GM12891 (cell line): ENCODE data around the gene GALNT3.

Source experiments
- DNase-seq: peaks from one replicate; pipeline ENCODE4 v3.0.0; 2011; ENCODE audit warnings: low spot score; ENCODE audit not compliant: insufficient read length
- FAIRE-seq: peaks from 2 replicates; lab custom pipeline; 2011; peaks lifted over from hg19 to GRCh38; lab: Jason Lieb, UNC
- PAX5 ChIP-seq: IDR thresholded peaks from 2 replicates; pipeline ENCODE4 v1.6.1; 2011; ENCODE audit warnings: low read length, moderate library complexity, mild to moderate bottlenecking; ENCODE audit not compliant: insufficient read depth, severe bottlenecking
- POLR2A ChIP-seq: IDR thresholded peaks from 2 replicates; pipeline ENCODE4 v1.6.1; 2011; ENCODE audit warnings: low read depth, low read length, control low read depth
- POLR2AphosphoS5 ChIP-seq: IDR thresholded peaks from 2 replicates; pipeline ENCODE4 v1.6.1; 2011; ENCODE audit warnings: low read depth, low read length, control low read depth
- POU2F2 ChIP-seq: IDR thresholded peaks from 2 replicates; pipeline ENCODE4 v1.6.1; 2011; ENCODE audit warnings: low read depth, mild to moderate bottlenecking, control low read depth, low read length, moderate library complexity
- SPI1 ChIP-seq: IDR thresholded peaks from 2 replicates; pipeline ENCODE4 v1.6.1; 2011; ENCODE audit warnings: low read depth, low read length, control low read depth
- TAF1 ChIP-seq: IDR thresholded peaks from 2 replicates; pipeline ENCODE4 v1.6.1; 2011; ENCODE audit warnings: low read depth, low read length, control low read depth

Gene GALNT3

GRCh38 chr2:165778653-165779451, 15.2 kb downstream of the GALNT3 start:
- FAIRE-seq (no peak), DNase-seq (no peak)
- TF ChIP-seq TAF1 (no peak), SPI1 (no peak), POLR2AphosphoS5 (no peak), POU2F2 (no peak), POLR2A (no peak), PAX5 (no peak)

- DNase-seq (no peak), FAIRE-seq (no peak)
- TF ChIP-seq TAF1 = no peak
- no peak for TF ChIP-seq POLR2AphosphoS5
- no peak for TF ChIP-seq SPI1
- no peak for TF ChIP-seq POU2F2
- TF ChIP-seq POLR2A = no peak
- no peak for TF ChIP-seq PAX5
These were observed 15.9 kb downstream of the GALNT3 start for GRCh38 chr2:165778187-165778556.

- DNase-seq = no peak
- FAIRE-seq = no peak
- TF ChIP-seq POU2F2 = no peak
- no peak for TF ChIP-seq POLR2AphosphoS5
- no peak for TF ChIP-seq POLR2A
- TF ChIP-seq PAX5 = no peak
- TF ChIP-seq SPI1 = no peak
- no peak for TF ChIP-seq TAF1
These were observed 16.4 kb downstream of the GALNT3 start for GRCh38 chr2:165777522-165778186.

- DNase-seq (no peak), FAIRE-seq (no peak)
- TF ChIP-seq TAF1 = no peak
- no peak for TF ChIP-seq POLR2AphosphoS5
- TF ChIP-seq POLR2A = no peak
- TF ChIP-seq PAX5 = no peak
- no peak for TF ChIP-seq POU2F2
- TF ChIP-seq SPI1 = no peak
These were observed 17.3 kb downstream of the GALNT3 start for GRCh38 chr2:165776796-165777195.

- TF ChIP-seq POLR2AphosphoS5 (no peak), PAX5 (no peak), POLR2A (no peak), TAF1 (no peak), POU2F2 (no peak), SPI1 (no peak)
- DNase-seq (no peak), FAIRE-seq (no peak)
These were observed 18.0 kb downstream of the GALNT3 start for GRCh38 chr2:165776013-165776412.

- FAIRE-seq (no peak), DNase-seq (no peak)
- TF ChIP-seq POLR2AphosphoS5 (no peak), TAF1 (no peak), POU2F2 (no peak), PAX5 (no peak), SPI1 (no peak)
These were observed 20.4 kb downstream of the GALNT3 start for GRCh38 chr2:165773684-165774083.

- DNase-seq (no peak), FAIRE-seq (no peak)
- no peak for TF ChIP-seq POLR2A
- TF ChIP-seq POU2F2 = no peak
- TF ChIP-seq TAF1 = no peak
- TF ChIP-seq PAX5 = no peak
- TF ChIP-seq POLR2AphosphoS5 = no peak
- TF ChIP-seq SPI1 = no peak
These were observed 21.9 kb downstream of the GALNT3 start for GRCh38 chr2:165772183-165772582.

GRCh38 chr2:165766326-165766927, 27.6 kb downstream of the GALNT3 start:
- no peak for DNase-seq
- FAIRE-seq = no peak
- no peak for TF ChIP-seq POU2F2
- TF ChIP-seq PAX5 = no peak
- TF ChIP-seq TAF1 = no peak
- TF ChIP-seq SPI1 = no peak
- TF ChIP-seq POLR2AphosphoS5 = no peak
- no peak for TF ChIP-seq POLR2A

GRCh38 chr2:165762723-165763122, 31.3 kb downstream of the GALNT3 start:
- DNase-seq = no peak
- no peak for FAIRE-seq
- TF ChIP-seq POLR2A (no peak), PAX5 (no peak), POU2F2 (no peak), TAF1 (no peak), SPI1 (no peak), POLR2AphosphoS5 (no peak)
